ENCODE measurements around the gene CLEC2A. TPM values are rescaled to one million over a fixed set of nuclear protein-coding genes. Genes with fewer than 3 reads are reported as not detected.

Gene CLEC2A
- total RNA-seq, 1 experiment from 2014 or later: not detected

DNA sequence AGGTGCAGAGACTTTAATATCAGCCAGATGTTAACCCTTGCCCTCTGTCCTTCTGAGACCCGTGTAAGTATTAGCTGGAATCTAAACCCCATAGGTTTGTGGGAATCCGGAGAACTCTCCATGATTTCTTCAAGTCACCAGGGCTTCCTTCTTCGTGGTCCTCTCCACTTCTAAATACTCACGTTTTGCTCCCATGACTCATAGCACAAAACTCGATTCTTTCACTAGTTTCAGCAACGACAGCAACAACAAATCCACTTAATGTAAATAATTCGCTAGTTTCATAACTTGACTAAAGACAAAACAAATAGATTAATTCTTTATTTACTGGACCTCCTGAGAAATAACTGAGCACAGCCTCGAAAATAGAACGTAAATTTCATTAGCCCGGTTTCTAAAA lies 4.4 kb upstream of the CLEC2A start:
- ChIA-PET RAD21 (ENCODE audit: low non-redundant PET in 1 of 2, low total read pairs in 2 of 2, uncharacterized antibody in 2 of 2, unreplicated experiment in 2 of 2) (no interaction called here), CTCF (no interaction called here), POLR2A (no interaction called here)
- Histone ChIP-seq H3K9me3 (ENCODE audit: control insufficient read depth in 1 of 2, insufficient read depth in 1 of 2, low read depth in 1 of 2, low read length in 2 of 2) (no peaks in the 10 kb centered on the region), H3K79me2 (ENCODE audit: insufficient read depth, low read length) (no peaks in the 10 kb centered on the region), H3K27ac (ENCODE audit: low read depth, low read length) (no peak overlapping the region), H3K4me3 (replicated peaks in 1 of 2; ENCODE audit: low read depth in 1 of 2, low read length in 2 of 2) (no peak overlapping the region), H4K20me1 (ENCODE audit: insufficient read depth) (no peaks in the 10 kb centered on the region), H3K9ac (ENCODE audit: low read length) (no peak overlapping the region), H3K4me1 (ENCODE audit: control insufficient read depth in 1 of 2, insufficient read depth in 2 of 2, low read length in 2 of 2) (no peaks in the 10 kb centered on the region), H3K36me3 (ENCODE audit: control insufficient read depth in 1 of 2, insufficient read depth in 2 of 2, low read length in 2 of 2) (no peaks in the 10 kb centered on the region), H3K4me2 (ENCODE audit: low read length) (no peak overlapping the region), H3K27me3 (ENCODE audit: insufficient read depth, low read length) (peaks cover 41% of the 10 kb centered on the region), H2AFZ (ENCODE audit: low read depth, low read length, poor library complexity, severe bottlenecking) (no peak overlapping the region), H3K9me2 (ENCODE audit: insufficient read depth) (no peaks in the 10 kb centered on the region)
- no peak for DNase-seq (ENCODE audit: low read depth, low spot score)
- TF ChIP-seq CEBPB (IDR thresholded peaks at IDR 0.05; ENCODE audit: low read depth): no peak
- BruUV-seq (replicated peaks): no TSS peak
- no peak for ATAC-seq
- intact Hi-C loops (cut with micrococcal nuclease): no loop called here

DNA sequence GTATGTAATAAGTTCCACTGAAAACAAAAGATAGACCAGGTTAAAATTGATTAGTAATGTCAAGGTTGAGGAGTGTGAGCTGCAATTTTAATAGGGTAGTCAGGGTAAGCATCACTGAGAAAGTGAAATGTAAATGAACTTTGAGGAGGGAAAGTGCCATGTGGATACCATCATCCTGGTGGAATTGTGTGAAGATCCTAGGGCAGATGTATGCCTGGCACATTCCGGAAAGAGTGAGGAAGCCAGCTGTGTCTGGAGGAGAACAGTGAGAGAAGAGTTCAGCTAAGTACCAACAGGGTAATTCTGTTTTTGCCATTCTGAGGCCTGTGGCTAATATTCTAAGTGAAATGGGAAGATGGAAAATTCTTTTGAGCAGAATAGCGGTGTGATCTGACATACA lies 2.9 kb upstream of the CLEC2A start:
- intact Hi-C loops (cut with micrococcal nuclease): no loop called here
- POLR2A ChIA-PET: no interaction called here

More for the DNA sequence above, 2.9 kb upstream of the CLEC2A start:
- ATAC-seq (no peak), DNase-seq (ENCODE audit: low read depth, low spot score) (no peak)
- ChIA-PET CTCF (interaction anchor here (0.8 kb wide), 1 partner anchor 185 kb away, joined by 3 read pairs; no protein-coding TSS in a partner anchor), RAD21 (ENCODE audit: low non-redundant PET in 1 of 2, low total read pairs in 2 of 2, uncharacterized antibody in 2 of 2, unreplicated experiment in 2 of 2) (no interaction called here)
- H3K36me3 ChIP-seq (ENCODE audit: control insufficient read depth in 1 of 2, insufficient read depth in 2 of 2, low read length in 2 of 2): no peaks in the 10 kb centered on the region
- no peaks in the 10 kb centered on the region for H3K9me2 ChIP-seq (ENCODE audit: insufficient read depth)
- H3K4me2 ChIP-seq (ENCODE audit: low read length): no peak overlapping the region
- TF ChIP-seq ZFX (IDR thresholded peaks at IDR 0.05) (no peak), EZH2 (IDR thresholded peaks at IDR 0.05) (no peak), ELF1 (IDR thresholded peaks at IDR 0.05; ENCODE audit: borderline replicate concordance, low read depth) (no peak), SRF (IDR thresholded peaks at IDR 0.05; ENCODE audit: low read depth) (no peak), TCF7L2 (IDR thresholded peaks at IDR 0.05; ENCODE audit: borderline replicate concordance, extremely low read depth, insufficient read depth, insufficient read length) (no peak), JUND (IDR thresholded peaks at IDR 0.05) (no peak), CBX3 (IDR thresholded peaks at IDR 0.05; ENCODE audit: low read depth) (no peak), EZH2phosphoT487 (IDR thresholded peaks at IDR 0.05; ENCODE audit: borderline replicate concordance) (no peak), YY1 (IDR thresholded peaks at IDR 0.05; ENCODE audit: extremely low read depth, insufficient replicate concordance, low read depth, low read length) (no peak), POLR2AphosphoS5 (IDR thresholded peaks at IDR 0.05; ENCODE audit: low read depth, low read length) (no peak), SIN3A (IDR thresholded peaks at IDR 0.05; ENCODE audit: low read depth) (no peak)
- TF ChIP-seq, protein P1, sequence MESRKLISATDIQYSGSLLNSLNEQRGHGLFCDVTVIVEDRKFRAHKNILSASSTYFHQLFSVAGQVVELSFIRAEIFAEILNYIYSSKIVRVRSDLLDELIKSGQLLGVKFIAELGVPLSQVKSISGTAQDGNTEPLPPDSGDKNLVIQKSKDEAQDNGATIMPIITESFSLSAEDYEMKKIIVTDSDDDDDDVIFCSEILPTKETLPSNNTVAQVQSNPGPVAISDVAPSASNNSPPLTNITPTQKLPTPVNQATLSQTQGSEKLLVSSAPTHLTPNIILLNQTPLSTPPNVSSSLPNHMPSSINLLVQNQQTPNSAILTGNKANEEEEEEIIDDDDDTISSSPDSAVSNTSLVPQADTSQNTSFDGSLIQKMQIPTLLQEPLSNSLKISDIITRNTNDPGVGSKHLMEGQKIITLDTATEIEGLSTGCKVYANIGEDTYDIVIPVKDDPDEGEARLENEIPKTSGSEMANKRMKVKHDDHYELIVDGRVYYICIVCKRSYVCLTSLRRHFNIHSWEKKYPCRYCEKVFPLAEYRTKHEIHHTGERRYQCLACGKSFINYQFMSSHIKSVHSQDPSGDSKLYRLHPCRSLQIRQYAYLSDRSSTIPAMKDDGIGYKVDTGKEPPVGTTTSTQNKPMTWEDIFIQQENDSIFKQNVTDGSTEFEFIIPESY (IDR thresholded peaks at IDR 0.05; ENCODE audit: extremely low read depth, insufficient replicate concordance, low read length): no peak
- TF ChIP-seq, protein P2, sequence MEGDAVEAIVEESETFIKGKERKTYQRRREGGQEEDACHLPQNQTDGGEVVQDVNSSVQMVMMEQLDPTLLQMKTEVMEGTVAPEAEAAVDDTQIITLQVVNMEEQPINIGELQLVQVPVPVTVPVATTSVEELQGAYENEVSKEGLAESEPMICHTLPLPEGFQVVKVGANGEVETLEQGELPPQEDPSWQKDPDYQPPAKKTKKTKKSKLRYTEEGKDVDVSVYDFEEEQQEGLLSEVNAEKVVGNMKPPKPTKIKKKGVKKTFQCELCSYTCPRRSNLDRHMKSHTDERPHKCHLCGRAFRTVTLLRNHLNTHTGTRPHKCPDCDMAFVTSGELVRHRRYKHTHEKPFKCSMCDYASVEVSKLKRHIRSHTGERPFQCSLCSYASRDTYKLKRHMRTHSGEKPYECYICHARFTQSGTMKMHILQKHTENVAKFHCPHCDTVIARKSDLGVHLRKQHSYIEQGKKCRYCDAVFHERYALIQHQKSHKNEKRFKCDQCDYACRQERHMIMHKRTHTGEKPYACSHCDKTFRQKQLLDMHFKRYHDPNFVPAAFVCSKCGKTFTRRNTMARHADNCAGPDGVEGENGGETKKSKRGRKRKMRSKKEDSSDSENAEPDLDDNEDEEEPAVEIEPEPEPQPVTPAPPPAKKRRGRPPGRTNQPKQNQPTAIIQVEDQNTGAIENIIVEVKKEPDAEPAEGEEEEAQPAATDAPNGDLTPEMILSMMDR (IDR thresholded peaks at IDR 0.05 in 2 of 3, conservative IDR thresholded peaks at IDR 0.05 in 1 of 3; ENCODE audit: borderline replicate concordance in 1 of 3, insufficient read depth in 1 of 3, low read depth in 2 of 3, low read length in 2 of 3): no peak
- H3K27ac ChIP-seq (ENCODE audit: low read depth, low read length): no peak overlapping the region
- H3K27me3 ChIP-seq (ENCODE audit: insufficient read depth, low read length): peaks cover 41% of the 10 kb centered on the region
- H3K79me2 ChIP-seq (ENCODE audit: insufficient read depth, low read length): no peaks in the 10 kb centered on the region
- no peaks in the 10 kb centered on the region for H3K4me1 ChIP-seq (ENCODE audit: control insufficient read depth in 1 of 2, insufficient read depth in 2 of 2, low read length in 2 of 2)
- no peak overlapping the region for H2AFZ ChIP-seq (ENCODE audit: low read depth, low read length, poor library complexity, severe bottlenecking)
- no TSS peak for BruUV-seq (replicated peaks)
- no peak overlapping the region for H3K4me3 ChIP-seq (replicated peaks in 1 of 2; ENCODE audit: low read depth in 1 of 2, low read length in 2 of 2)
- no peaks in the 10 kb centered on the region for H3K9me3 ChIP-seq (ENCODE audit: control insufficient read depth in 1 of 2, insufficient read depth in 1 of 2, low read depth in 1 of 2, low read length in 2 of 2)
- no peaks in the 10 kb centered on the region for H4K20me1 ChIP-seq (ENCODE audit: insufficient read depth)
- no peak overlapping the region for H3K9ac ChIP-seq (ENCODE audit: low read length)
